HCEC 1CT (cell line): Measurements from ENCODE around the gene SAGE1.
"Not testable (repeated sequence)": the region's sequence is repeated elsewhere in the genome, so short reads cannot be mapped to it uniquely, and the experiment has no call there.

Source experiments
- DNase-seq: peaks from one replicate; pipeline ENCODE4 v3.0.0-alpha.2; 2017

The SAGE1 gene

GRCh38 chrX:135893294-135893817 lies at the start of gene SAGE1, which contains the start of gene CT45A10:
SAGE1 (plus strand) TSS chrX:135893716; CDS start chrX:135896243, 2,527 bp downstream.
CT45A10 (minus strand) TSS chrX:135893444; CDS start chrX:135885344, 8,100 bp downstream.
- no peak for DNase-seq

GRCh38 chrX:135854438-135854837 lies 39.1 kb upstream of the SAGE1 start, which contains the start of gene CT45A8:
CT45A8 (minus strand) TSS chrX:135854538; CDS start chrX:135850783, 3,755 bp downstream.
- not testable (repeated sequence) for DNase-seq

GRCh38 chrX:135871712-135872111 lies 21.8 kb upstream of the SAGE1 start, which contains the start of gene CT45A9:
CT45A9 (minus strand) TSS chrX:135871812; CDS start chrX:135868061, 3,751 bp downstream.
- not testable (repeated sequence) for DNase-seq

GRCh38 chrX:135882741-135883140 lies 10.8 kb upstream of the SAGE1 start:
- DNase-seq = not testable (repeated sequence)

- not testable (repeated sequence) for DNase-seq
Observed at GRCh38 chrX:135888230-135888629, 5.3 kb upstream of the SAGE1 start.

GRCh38 chrX:135888976-135889375 lies 4.5 kb upstream of the SAGE1 start:
- not testable (repeated sequence) for DNase-seq

GRCh38 chrX:135890087-135890585 lies 3.4 kb upstream of the SAGE1 start:
- no peak for DNase-seq

- no peak for DNase-seq
Observed at GRCh38 chrX:135892781-135893180, 735 bp upstream of the SAGE1 start.

- DNase-seq = no peak
Observed at GRCh38 chrX:135910251-135910650, 16.7 kb downstream of the SAGE1 start.

GRCh38 chrX:135914404-135914803 lies 20.9 kb downstream of the SAGE1 start:
- DNase-seq = no peak

GRCh38 chrX:135920516-135920915 lies 27.0 kb downstream of the SAGE1 start:
- DNase-seq = not testable (repeated sequence)

GRCh38 chrX:135923353-135923752 lies 29.8 kb downstream of the SAGE1 start:
- no peak for DNase-seq

- DNase-seq = no peak
Observed at GRCh38 chrX:135927897-135928296, 34.4 kb downstream of the SAGE1 start.

- peak; percentile 4 for DNase-seq
Observed at GRCh38 chrX:135931644-135932487, 38.4 kb downstream of the SAGE1 start.

GRCh38 chrX:135944486-135944885 lies 51.0 kb downstream of the SAGE1 start:
- no peak for DNase-seq

- no peak for DNase-seq
Observed at GRCh38 chrX:135951291-135951690, 57.8 kb downstream of the SAGE1 start.
